ENCODE measurements around the gene ARF3. TPM values are rescaled to one million over a fixed set of nuclear protein-coding genes. Genes with fewer than 3 reads are reported as not detected.
A peak's percentile ranks its signal among the peaks of the same experiment; 100 is the strongest.

ARF3 gene
- total and polyA plus RNA-seq, 9 of the 15 experiments (the other 6 are each of a cell fraction or from before 2014, with no cell fraction given): 5.9 to 170 (median 64.4) TPM

- TF ChIP-seq, protein P1, sequence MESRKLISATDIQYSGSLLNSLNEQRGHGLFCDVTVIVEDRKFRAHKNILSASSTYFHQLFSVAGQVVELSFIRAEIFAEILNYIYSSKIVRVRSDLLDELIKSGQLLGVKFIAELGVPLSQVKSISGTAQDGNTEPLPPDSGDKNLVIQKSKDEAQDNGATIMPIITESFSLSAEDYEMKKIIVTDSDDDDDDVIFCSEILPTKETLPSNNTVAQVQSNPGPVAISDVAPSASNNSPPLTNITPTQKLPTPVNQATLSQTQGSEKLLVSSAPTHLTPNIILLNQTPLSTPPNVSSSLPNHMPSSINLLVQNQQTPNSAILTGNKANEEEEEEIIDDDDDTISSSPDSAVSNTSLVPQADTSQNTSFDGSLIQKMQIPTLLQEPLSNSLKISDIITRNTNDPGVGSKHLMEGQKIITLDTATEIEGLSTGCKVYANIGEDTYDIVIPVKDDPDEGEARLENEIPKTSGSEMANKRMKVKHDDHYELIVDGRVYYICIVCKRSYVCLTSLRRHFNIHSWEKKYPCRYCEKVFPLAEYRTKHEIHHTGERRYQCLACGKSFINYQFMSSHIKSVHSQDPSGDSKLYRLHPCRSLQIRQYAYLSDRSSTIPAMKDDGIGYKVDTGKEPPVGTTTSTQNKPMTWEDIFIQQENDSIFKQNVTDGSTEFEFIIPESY (CRISPR knock-in tag; IDR thresholded peaks at IDR 0.05): peak; percentile 99
- no peak for TF ChIP-seq C11orf30 (IDR thresholded peaks at IDR 0.05; ENCODE audit: low read depth)
- TF ChIP-seq NRF1 (conservative IDR thresholded peaks at IDR 0.05 in 1 of 2, IDR thresholded peaks at IDR 0.05 in 1 of 2): peak; percentile 30 to 37; a peak in 1 of 4 replicates
- peak in 1 of 2 experiments; percentile 46 for TF ChIP-seq E2F6 (IDR thresholded peaks at IDR 0.05; ENCODE audit: borderline replicate concordance in 1 of 2, extremely low read depth in 1 of 2, insufficient read depth in 1 of 2, insufficient read length in 1 of 2, low read depth in 1 of 2, low read length in 1 of 2, poor library complexity in 1 of 2, severe bottlenecking in 1 of 2)
- 0 out of 2 replicates have a peak, but pooled peaks have one; percentile 25 for TF ChIP-seq EGR1 (conservative IDR thresholded peaks at IDR 0.05)
- 0 out of 2 replicates have a peak, but pooled peaks have one; percentile 15 for TF ChIP-seq GATAD2A (IDR thresholded peaks at IDR 0.05)
- in situ Hi-C loops (cut with MboI): no loop called here
- 68% methylated on average over 45 of the region's 77 CpGs for WGBS (ENCODE audit: insufficient coverage, low coverage, missing lambda C conversion rate)
- H4K20me1 ChIP-seq (replicated peaks; ENCODE audit: control insufficient read depth, insufficient read depth, low read length): no peaks in the 10 kb centered on the region; the same call in 1 of the 2 replicates
- H3K9me1 ChIP-seq (ENCODE audit: control insufficient read depth, insufficient read depth, low read length): no peaks in the 10 kb centered on the region
- POLR2A ChIA-PET: no interaction called here
- H3K36me3 ChIP-seq (ENCODE audit: control insufficient read depth, insufficient read depth, low read length): no peaks in the 10 kb centered on the region
- H2AFZ ChIP-seq (ENCODE audit: low read depth, low read length): no peak overlapping the region
- no peaks in the 10 kb centered on the region for H3K79me2 ChIP-seq (ENCODE audit: control insufficient read depth, insufficient read depth, low read length)
- no peak overlapping the region for H3K27ac ChIP-seq (ENCODE audit: extremely low read depth, low read depth, low read length)
- peak; percentile 8; the same call in 1 of the 3 replicates for ATAC-seq
- H3K9me3 ChIP-seq (replicated peaks; ENCODE audit: control insufficient read depth, insufficient read depth, low read depth, low read length): no peaks in the 10 kb centered on the region
- H3K4me3 ChIP-seq: no peak overlapping the region
- no TSS peak for BruUV-seq (replicated peaks)
- no peak for FAIRE-seq
- H3K27me3 ChIP-seq (ENCODE audit: control insufficient read depth in 2 of 2, insufficient read depth in 2 of 2, low read length in 2 of 2): 0 out of 5 replicates have a peak, but pooled peaks cover 0 to 5% of the 10 kb centered on the region in 2 experiments
- H3K4me1 ChIP-seq (replicated peaks in 1 of 2; ENCODE audit: control insufficient read depth in 2 of 2, insufficient read depth in 2 of 2, low read length in 2 of 2): peaks cover 9 to 54% of the 10 kb centered on the region in 2 experiments; a peak in 4 of 5 replicates
- peak in 3 of 4 experiments; percentile 48 to 78 (median 76) for DNase-seq (ENCODE audit: extremely low read depth in 1 of 4, low spot score in 3 of 4)
- intact Hi-C loops (cut with micrococcal nuclease): loop anchor here (10.0 kb wide), 1 partner anchor 375 kb away; the partner anchor contains the start of gene DNAJC22
- H3K9ac ChIP-seq (ENCODE audit: insufficient read depth in 1 of 2, low read depth in 2 of 2, low read length in 2 of 2): no peak overlapping the region
- peak overlapping the region; percentile 27; the same call in 1 of the 2 replicates for H3K4me2 ChIP-seq (ENCODE audit: insufficient read depth, low read length)
- CTCF ChIA-PET (ENCODE audit: low intra/inter-chr PET ratio): no interaction called here
Measured at GRCh38 chr12:48969833-48970701, 12.8 kb upstream of the ARF3 start.

Data from K562 (cell line).